ENCODE measurements around the gene USH1G. TPM values are rescaled to one million over a fixed set of nuclear protein-coding genes. Genes with fewer than 3 reads are reported as not detected.

USH1G gene
- total RNA-seq, 1 donor from 2014 or later: 3.9 TPM

GRCh38 chr17:74954665-74955421, 31.8 kb upstream of the USH1G start:
- Mint-ChIP-seq H3K27me3 (ENCODE audit: low read depth) (peaks cover 4% of the 10 kb centered on the region), H3K9me3 (no peaks in the 10 kb centered on the region), H3K4me3 (no peak overlapping the region), H3K36me3 (peaks cover 5% of the 10 kb centered on the region), H3K27ac (no peak overlapping the region), H3K4me1 (peaks cover 3% of the 10 kb centered on the region)
- DNase-seq (ENCODE audit: low spot score in 2 of 2, unreplicated experiment in 2 of 2): no peak
- no peak for TF ChIP-seq CTCF (IDR thresholded peaks at IDR 0.05; ENCODE audit: unreplicated experiment)

- H3K4me1 Mint-ChIP-seq: peaks cover 5% of the 10 kb centered on the region
- no peak overlapping the region for H3K27ac Mint-ChIP-seq
- H3K9me3 Mint-ChIP-seq: no peaks in the 10 kb centered on the region
- peaks cover 5% of the 10 kb centered on the region for H3K36me3 Mint-ChIP-seq
- no peak for DNase-seq (ENCODE audit: low spot score in 2 of 2, unreplicated experiment in 2 of 2)
- TF ChIP-seq CTCF (IDR thresholded peaks at IDR 0.05; ENCODE audit: unreplicated experiment): no peak
- no peak overlapping the region for H3K4me3 Mint-ChIP-seq
- H3K27me3 Mint-ChIP-seq (ENCODE audit: low read depth): peaks cover 4% of the 10 kb centered on the region
Observed at GRCh38 chr17:74954115-74954514, 31.1 kb upstream of the USH1G start.

GRCh38 chr17:74953134-74953687, 30.2 kb upstream of the USH1G start:
- DNase-seq (ENCODE audit: low spot score in 2 of 2, unreplicated experiment in 2 of 2): no peak
- Mint-ChIP-seq H3K27me3 (ENCODE audit: low read depth) (peaks cover 6% of the 10 kb centered on the region), H3K4me3 (no peak overlapping the region), H3K9me3 (no peaks in the 10 kb centered on the region), H3K4me1 (peaks cover 5% of the 10 kb centered on the region), H3K27ac (no peak overlapping the region), H3K36me3 (peaks cover 5% of the 10 kb centered on the region)
- TF ChIP-seq CTCF (IDR thresholded peaks at IDR 0.05; ENCODE audit: unreplicated experiment): no peak

GRCh38 chr17:74952431-74953133, 29.5 kb upstream of the USH1G start:
- TF ChIP-seq CTCF (IDR thresholded peaks at IDR 0.05; ENCODE audit: unreplicated experiment): no peak
- H3K27ac Mint-ChIP-seq: no peak overlapping the region
- H3K4me3 Mint-ChIP-seq: no peak overlapping the region
- H3K36me3 Mint-ChIP-seq: peaks cover 5% of the 10 kb centered on the region
- H3K9me3 Mint-ChIP-seq: no peaks in the 10 kb centered on the region
- peaks cover 7% of the 10 kb centered on the region for H3K27me3 Mint-ChIP-seq (ENCODE audit: low read depth)
- H3K4me1 Mint-ChIP-seq: peaks cover 5% of the 10 kb centered on the region
- no peak for DNase-seq (ENCODE audit: low spot score in 2 of 2, unreplicated experiment in 2 of 2)

- no peak overlapping the region for H3K4me3 Mint-ChIP-seq
- no peak for TF ChIP-seq CTCF (IDR thresholded peaks at IDR 0.05; ENCODE audit: unreplicated experiment)
- no peaks in the 10 kb centered on the region for H3K9me3 Mint-ChIP-seq
- no peak overlapping the region for H3K27ac Mint-ChIP-seq
- peaks cover 5% of the 10 kb centered on the region for H3K4me1 Mint-ChIP-seq
- H3K36me3 Mint-ChIP-seq: peaks cover 5% of the 10 kb centered on the region
- peaks cover 7% of the 10 kb centered on the region for H3K27me3 Mint-ChIP-seq (ENCODE audit: low read depth)
- no peak for DNase-seq (ENCODE audit: low spot score in 2 of 2, unreplicated experiment in 2 of 2)
Observed at GRCh38 chr17:74951680-74952421, 28.8 kb upstream of the USH1G start.

Data from mesothelial cell of epicardium (in vitro differentiated cells).